Panc1 (cell line): Measurements from ENCODE around the gene ANKMY2.

Experiments
- POLR2AphosphoS5 ChIP-seq: IDR thresholded peaks from 2 replicates; pipeline ENCODE4 v1.6.1; 2012; ENCODE audit warnings: mild to moderate bottlenecking, low read depth, low read length, moderate library complexity
- SIN3A ChIP-seq: IDR thresholded peaks from 2 replicates; pipeline ENCODE4 v1.6.1; 2012; ENCODE audit warnings: low read depth, mild to moderate bottlenecking, low read length, moderate library complexity, borderline replicate concordance; ENCODE audit not compliant: insufficient read depth
- TCF7L2 ChIP-seq: IDR thresholded peaks from 2 replicates; pipeline ENCODE4 v1.6.1; 2011; ENCODE audit warnings: mild to moderate bottlenecking, low read depth, low read length, inconsistent platforms
- TF ChIP-seq, protein P1 (sequence below): fragments of 450-650 bp; IDR thresholded peaks from 2 replicates; pipeline ENCODE4 v1.5.1; 2017; ENCODE audit warnings: mild to moderate bottlenecking
- TF ChIP-seq, protein P2 (sequence below), 2 experiments: IDR thresholded peaks; 2 replicates each; pipeline ENCODE4 v1.6.1; 2011 to 2012; ENCODE audit warnings: low read depth in 2 of 2, control low read depth in 1 of 2, low read length in 1 of 2, mild to moderate bottlenecking in 1 of 2, moderate library complexity in 1 of 2; ENCODE audit not compliant: insufficient read depth in 1 of 2

GRCh38 chr7:16561943-16562342 is 83.6 kb downstream of the ANKMY2 start:
- TF ChIP-seq POLR2AphosphoS5 (no peak), TCF7L2 (no peak), SIN3A (no peak)
- TF ChIP-seq, protein P1, sequence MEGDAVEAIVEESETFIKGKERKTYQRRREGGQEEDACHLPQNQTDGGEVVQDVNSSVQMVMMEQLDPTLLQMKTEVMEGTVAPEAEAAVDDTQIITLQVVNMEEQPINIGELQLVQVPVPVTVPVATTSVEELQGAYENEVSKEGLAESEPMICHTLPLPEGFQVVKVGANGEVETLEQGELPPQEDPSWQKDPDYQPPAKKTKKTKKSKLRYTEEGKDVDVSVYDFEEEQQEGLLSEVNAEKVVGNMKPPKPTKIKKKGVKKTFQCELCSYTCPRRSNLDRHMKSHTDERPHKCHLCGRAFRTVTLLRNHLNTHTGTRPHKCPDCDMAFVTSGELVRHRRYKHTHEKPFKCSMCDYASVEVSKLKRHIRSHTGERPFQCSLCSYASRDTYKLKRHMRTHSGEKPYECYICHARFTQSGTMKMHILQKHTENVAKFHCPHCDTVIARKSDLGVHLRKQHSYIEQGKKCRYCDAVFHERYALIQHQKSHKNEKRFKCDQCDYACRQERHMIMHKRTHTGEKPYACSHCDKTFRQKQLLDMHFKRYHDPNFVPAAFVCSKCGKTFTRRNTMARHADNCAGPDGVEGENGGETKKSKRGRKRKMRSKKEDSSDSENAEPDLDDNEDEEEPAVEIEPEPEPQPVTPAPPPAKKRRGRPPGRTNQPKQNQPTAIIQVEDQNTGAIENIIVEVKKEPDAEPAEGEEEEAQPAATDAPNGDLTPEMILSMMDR: no peak
- TF ChIP-seq, protein P2, sequence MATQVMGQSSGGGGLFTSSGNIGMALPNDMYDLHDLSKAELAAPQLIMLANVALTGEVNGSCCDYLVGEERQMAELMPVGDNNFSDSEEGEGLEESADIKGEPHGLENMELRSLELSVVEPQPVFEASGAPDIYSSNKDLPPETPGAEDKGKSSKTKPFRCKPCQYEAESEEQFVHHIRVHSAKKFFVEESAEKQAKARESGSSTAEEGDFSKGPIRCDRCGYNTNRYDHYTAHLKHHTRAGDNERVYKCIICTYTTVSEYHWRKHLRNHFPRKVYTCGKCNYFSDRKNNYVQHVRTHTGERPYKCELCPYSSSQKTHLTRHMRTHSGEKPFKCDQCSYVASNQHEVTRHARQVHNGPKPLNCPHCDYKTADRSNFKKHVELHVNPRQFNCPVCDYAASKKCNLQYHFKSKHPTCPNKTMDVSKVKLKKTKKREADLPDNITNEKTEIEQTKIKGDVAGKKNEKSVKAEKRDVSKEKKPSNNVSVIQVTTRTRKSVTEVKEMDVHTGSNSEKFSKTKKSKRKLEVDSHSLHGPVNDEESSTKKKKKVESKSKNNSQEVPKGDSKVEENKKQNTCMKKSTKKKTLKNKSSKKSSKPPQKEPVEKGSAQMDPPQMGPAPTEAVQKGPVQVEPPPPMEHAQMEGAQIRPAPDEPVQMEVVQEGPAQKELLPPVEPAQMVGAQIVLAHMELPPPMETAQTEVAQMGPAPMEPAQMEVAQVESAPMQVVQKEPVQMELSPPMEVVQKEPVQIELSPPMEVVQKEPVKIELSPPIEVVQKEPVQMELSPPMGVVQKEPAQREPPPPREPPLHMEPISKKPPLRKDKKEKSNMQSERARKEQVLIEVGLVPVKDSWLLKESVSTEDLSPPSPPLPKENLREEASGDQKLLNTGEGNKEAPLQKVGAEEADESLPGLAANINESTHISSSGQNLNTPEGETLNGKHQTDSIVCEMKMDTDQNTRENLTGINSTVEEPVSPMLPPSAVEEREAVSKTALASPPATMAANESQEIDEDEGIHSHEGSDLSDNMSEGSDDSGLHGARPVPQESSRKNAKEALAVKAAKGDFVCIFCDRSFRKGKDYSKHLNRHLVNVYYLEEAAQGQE (IDR thresholded peaks at IDR 0.05; ENCODE audit: insufficient read depth in 1 of 2, low read depth in 2 of 2, low read length in 1 of 2): no peak
